SK-N-DZ (cell line): ENCODE measurements around the gene GPRC5D.

Experiments used
- DNase-seq: peaks from one replicate; pipeline ENCODE4 v3.0.0-alpha.2; 2015; ENCODE audit warnings: low spot score

The GPRC5D gene

GRCh38 chr12:12979731-12980259 is 27.8 kb upstream of the GPRC5D start:
- no peak for DNase-seq

- no peak for DNase-seq
Measured at GRCh38 chr12:12979126-12979525, 27.2 kb upstream of the GPRC5D start.

GRCh38 chr12:12977231-12977630 is 25.3 kb upstream of the GPRC5D start:
- DNase-seq: no peak

GRCh38 chr12:12976366-12976765 is 24.4 kb upstream of the GPRC5D start:
- no peak for DNase-seq

- DNase-seq: no peak
Measured at GRCh38 chr12:12975322-12976077, 23.5 kb upstream of the GPRC5D start.

- no peak for DNase-seq
Measured at GRCh38 chr12:12974211-12974610, 22.2 kb upstream of the GPRC5D start.

- no peak for DNase-seq
Measured at GRCh38 chr12:12973019-12973418, 21.0 kb upstream of the GPRC5D start.

- no peak for DNase-seq
Measured at GRCh38 chr12:12965836-12966235, 13.9 kb upstream of the GPRC5D start.

- DNase-seq: no peak
Measured at GRCh38 chr12:12964255-12964654, 12.3 kb upstream of the GPRC5D start.

GRCh38 chr12:12960639-12961209 is 8.8 kb upstream of the GPRC5D start:
- DNase-seq: no peak

GRCh38 chr12:12958886-12959285 is 6.9 kb upstream of the GPRC5D start:
- no peak for DNase-seq

- no peak for DNase-seq
Measured at GRCh38 chr12:12954878-12955625, 3.1 kb upstream of the GPRC5D start.

GRCh38 chr12:12954356-12954755 is 2.4 kb upstream of the GPRC5D start:
- no peak for DNase-seq

GRCh38 chr12:12951504-12951903 is 466 bp downstream of the GPRC5D start:
- no peak for DNase-seq

- DNase-seq: no peak
Measured at GRCh38 chr12:12947902-12948301, 4.1 kb downstream of the GPRC5D start.

- no peak for DNase-seq
Measured at GRCh38 chr12:12946686-12947355, 5.1 kb downstream of the GPRC5D start.

GRCh38 chr12:12945591-12945990 is 6.4 kb downstream of the GPRC5D start:
- DNase-seq: no peak

- no peak for DNase-seq
Measured at GRCh38 chr12:12943586-12944260, 8.2 kb downstream of the GPRC5D start.

GRCh38 chr12:12941450-12942350 is 10.3 kb downstream of the GPRC5D start:
- DNase-seq: no peak

GRCh38 chr12:12939888-12940287 is 12.1 kb downstream of the GPRC5D start:
- DNase-seq: no peak
